GM08714 (cell line): ENCODE measurements around the gene NEK6.

Experiments used
- H3K4me3 ChIP-seq: fragments of 200-500 bp; sonication (Bioruptor generic); 2 replicates; pipeline ENCODE4 v1.5.1; 2014; ENCODE audit warnings: mild to moderate bottlenecking, low read length, inconsistent platforms
- ZNF274 ChIP-seq: IDR thresholded peaks from 2 replicates; pipeline ENCODE4 v1.6.1; 2012; ENCODE audit warnings: mild to moderate bottlenecking, low read depth, low read length

Gene NEK6

DNA sequence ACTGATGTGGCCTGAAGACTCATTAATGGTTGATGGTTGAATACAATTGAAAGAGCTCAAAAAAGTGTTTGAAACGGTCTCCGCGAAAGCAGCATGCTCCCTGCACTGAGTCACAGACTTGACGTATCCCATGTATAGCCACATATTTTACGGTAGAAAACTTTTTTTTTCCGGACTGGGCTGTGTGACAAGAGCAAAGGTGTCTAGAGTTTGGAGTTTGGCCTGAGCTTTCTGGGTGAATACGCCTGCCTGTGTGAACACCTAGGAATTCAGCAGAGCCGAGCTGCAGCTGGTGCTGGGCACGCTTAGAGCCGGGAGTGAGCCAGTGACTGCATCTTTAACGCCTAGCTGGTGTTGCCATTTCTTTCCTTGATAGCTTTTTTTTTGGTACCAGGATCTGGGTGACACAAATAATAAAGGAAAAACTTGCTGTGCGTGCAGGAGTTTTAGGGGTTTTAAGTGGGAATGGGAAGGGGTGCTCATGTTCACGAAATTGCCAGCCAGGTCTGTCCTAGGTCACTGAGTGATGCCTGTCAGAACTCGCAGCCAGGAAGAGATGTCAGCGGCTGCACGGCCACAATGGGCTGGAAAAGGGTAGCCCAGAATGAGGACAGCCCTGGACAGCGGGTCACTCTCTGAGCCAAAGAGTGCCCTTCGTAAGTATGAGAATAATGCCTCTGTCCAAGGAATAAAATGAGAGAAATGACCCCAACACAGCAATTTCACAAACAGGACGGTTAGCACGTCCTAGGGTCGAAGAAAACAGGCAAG, 105.8 kb downstream of the NEK6 start:
- TF ChIP-seq ZNF274 = no peak
- no peak overlapping the region for H3K4me3 ChIP-seq

DNA sequence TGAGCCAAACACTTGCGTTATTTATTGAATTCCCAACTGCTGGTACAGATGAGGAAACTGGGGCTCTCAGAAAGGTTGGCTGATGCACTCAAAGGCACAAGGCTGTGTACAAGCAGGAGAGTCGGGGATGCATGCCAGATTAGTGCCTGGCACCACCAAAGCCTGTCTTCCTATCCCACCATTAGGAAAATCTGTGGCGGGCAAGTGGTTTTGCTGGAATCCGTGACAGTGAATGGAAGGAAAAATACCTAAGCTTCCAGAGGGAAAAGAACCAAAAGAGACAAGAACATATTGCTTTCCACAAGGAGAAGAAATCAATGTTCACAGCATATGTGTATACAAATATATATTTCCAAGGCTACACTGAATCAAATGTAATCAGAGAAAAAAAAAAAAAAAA, 106.4 kb downstream of the NEK6 start:
- no peak overlapping the region for H3K4me3 ChIP-seq
- TF ChIP-seq ZNF274 = no peak

DNA sequence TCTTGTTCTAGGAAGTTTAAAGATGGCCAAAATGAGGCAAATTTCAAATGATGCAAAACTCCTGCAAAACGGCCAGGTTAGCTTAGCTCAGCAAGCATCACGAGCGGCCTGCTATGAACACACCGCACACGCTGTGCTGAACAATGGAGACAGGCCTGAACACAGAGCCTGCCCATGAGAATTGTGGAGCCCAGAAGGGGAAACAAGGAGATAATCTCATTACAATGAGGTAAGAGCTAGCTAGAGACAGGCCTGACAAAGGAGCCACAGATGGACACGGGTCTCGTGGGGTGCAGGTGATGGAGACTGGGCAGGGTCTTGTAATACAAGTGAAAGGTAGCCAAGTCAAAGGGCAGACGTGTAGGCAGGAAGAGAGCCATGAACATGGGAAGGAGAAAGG, 107.3 kb downstream of the NEK6 start:
- no peak overlapping the region for H3K4me3 ChIP-seq
- TF ChIP-seq ZNF274 = no peak

DNA sequence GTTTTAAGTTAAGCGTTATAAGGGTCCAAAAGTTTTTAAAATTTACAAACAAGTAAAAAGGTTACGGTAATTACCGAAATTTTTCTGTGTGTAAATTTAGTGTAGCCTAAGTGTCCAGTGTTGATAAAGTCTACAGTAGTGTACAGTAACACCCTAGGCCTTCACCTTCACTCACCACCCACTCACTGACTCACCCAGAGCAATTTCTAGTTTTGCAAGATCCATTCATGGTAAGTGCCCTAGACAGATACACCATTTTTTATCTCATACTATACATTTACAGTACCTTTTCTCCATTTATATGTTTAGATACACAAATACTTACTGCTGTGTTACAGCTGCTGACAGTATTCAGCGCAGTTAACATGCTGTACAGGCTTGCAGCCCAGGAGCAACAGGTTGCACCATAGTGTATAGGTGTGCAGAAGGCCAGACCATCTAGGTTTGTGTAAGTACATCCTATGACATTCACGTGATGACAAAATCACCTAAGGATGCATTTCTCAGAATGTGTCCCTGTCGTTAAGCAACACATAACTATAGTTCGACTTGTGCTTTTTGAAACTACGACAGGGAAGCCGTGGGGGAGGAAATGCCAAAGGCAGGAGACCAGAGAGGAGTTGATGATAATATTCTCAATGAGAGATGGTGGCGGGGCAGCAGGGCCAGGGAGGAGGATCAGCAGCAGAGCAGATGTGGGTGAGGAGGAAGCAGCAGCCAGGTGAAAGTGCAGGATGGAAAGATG, 108.9 kb downstream of the NEK6 start:
- no peak overlapping the region for H3K4me3 ChIP-seq
- TF ChIP-seq ZNF274 = no peak

DNA sequence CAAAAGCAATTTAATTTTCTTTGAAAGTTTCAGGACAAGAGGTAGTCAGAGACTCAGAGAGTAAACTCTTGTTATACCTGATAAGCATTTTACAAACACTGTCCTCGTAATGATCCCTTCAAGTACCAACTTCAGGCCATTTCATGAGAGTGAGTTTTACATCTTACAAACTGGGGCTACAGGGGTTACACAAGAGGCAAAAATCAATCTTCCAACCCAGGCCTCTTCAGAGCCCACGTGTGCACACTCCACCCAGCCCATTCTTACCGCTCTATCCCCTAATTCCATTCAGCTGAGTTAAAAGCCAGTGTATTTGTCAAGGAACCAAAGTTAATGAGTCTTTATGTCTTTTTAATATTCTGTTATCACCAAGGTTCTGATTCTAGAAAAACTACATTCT, 110.9 kb downstream of the NEK6 start:
- no peak for TF ChIP-seq ZNF274
- no peak overlapping the region for H3K4me3 ChIP-seq

DNA sequence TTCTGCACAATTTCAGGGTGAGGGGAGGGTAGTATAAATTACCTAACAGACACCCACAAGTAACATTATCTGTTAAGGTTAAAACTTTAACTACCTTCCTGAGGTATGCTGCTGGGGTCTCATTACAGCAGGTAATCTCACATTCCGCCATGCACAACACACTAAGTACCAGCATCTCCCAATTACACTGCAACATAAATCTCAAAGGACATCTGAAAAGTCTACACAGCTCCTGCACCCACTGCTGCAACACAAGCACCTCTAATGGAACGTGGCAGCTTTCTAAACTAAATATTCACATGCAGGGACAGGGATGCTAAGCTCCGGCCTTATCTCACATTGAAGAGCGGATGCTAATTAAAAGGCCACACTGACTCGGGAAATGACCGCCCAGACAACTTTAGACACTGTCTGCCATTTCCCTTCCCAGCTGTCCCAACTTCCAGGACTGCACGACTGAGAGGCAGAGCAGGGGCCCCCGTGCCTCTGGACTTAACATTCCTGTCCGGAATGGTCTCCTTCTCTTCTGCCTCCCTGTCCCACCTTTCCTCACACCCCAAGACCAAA, 111.6 kb downstream of the NEK6 start:
- no peak for TF ChIP-seq ZNF274
- H3K4me3 ChIP-seq = no peak overlapping the region

DNA sequence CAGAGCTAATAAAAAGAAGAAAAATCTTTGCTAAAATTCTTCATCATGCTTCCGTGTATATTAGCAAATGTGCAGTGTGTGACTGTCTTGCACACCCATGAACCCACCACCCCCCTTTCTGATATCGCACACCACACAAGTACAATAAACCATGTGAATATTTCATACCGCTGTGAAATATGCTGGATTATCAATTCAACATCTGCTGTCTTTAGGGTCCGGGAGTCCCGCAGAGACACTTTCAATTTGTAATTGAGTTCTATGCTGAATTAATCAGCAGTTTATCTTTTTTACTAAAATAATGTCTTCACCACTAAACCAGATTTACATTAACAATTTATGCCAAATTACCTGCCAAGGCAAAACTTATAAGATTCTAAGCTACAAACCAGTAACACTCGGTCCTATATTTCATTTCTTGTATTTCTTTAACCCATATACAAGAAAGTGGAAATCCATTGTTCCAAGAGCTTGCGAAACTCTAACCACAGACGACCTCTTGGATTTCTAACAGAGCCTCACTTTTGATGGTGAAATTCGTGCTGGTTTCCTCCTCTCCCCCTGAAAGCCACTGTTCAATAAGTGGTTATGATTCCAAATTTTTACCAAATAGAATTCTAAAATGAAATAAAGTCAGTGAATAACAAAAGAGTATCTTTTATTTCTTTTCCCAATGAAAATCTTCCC, 113.3 kb downstream of the NEK6 start:
- TF ChIP-seq ZNF274 = no peak
- H3K4me3 ChIP-seq = no peak overlapping the region

DNA sequence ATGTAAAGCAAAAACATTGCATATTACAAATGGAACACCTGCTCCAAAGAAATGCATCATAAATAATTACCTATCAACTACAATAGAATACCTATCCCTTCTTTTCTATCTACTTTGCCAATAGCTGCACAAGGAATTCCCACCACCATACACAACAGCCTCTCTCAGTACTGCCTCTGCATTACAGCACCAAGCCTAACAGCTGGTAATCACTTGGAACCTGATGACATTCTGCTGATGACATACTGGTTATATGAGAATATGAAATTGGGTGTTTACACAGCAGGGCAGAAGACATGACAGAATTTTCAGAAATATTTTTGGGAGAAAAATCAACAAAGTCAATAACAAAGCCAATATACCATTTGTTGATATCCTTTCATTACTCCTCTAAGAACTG, 114.3 kb downstream of the NEK6 start:
- TF ChIP-seq ZNF274 = no peak
- H3K4me3 ChIP-seq = no peak overlapping the region

DNA sequence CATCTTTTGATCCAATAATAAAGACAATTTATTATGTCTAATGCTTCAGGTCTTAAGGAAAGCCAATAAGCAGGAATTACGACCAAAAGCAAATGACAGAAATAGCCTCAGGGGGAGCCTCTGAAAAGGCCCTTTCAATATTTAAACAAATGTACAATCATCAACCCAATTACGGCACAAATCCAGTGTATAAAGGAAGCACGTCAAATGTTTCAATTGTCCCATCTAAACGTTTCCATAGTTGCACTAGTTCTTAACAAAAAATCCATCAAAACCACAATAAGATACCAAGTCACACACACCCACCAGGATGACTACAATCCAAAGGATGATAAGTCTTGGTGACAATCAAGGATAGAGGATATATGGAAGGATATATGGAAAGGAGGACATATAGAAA, 115.6 kb downstream of the NEK6 start:
- TF ChIP-seq ZNF274 = no peak
- no peak overlapping the region for H3K4me3 ChIP-seq

DNA sequence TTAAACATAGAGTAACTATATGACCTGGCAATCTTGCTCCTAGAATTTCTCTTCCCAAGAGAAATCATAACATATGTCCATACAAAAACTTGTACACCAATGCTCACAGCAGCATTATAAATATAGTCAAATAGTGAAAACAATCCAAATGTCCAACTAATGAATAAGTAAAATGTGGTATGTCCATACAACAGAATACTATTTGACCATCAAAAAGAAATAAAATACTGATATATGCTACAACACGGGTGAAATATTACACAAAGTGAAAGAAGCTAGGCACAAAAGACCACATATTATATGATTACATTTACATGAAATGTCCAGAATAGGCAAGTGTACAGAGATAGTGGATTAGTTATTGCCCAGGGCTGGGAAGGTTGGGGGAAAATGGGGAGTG, 116.1 kb downstream of the NEK6 start:
- H3K4me3 ChIP-seq = no peak overlapping the region
- TF ChIP-seq ZNF274 = no peak

DNA sequence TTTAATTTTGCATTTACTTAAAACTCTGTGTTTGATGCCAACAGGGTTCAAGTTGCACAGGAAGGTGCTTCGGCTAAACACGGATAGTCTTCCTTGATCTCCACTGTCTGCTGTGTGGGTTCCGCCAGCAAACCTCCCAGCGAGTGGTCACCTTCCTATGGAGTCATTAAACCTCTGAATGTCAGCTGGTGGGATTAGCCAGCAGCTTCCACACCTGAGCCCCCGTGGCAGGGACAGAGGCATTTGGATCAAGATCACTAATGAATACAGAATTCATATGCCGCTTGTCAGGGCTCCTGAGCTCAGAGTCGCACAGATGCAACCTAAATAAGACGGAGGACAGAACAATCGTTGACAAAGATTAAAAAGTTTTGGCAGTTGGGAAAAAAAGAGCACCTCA, 118.0 kb downstream of the NEK6 start:
- TF ChIP-seq ZNF274 = no peak
- H3K4me3 ChIP-seq = no peak overlapping the region

DNA sequence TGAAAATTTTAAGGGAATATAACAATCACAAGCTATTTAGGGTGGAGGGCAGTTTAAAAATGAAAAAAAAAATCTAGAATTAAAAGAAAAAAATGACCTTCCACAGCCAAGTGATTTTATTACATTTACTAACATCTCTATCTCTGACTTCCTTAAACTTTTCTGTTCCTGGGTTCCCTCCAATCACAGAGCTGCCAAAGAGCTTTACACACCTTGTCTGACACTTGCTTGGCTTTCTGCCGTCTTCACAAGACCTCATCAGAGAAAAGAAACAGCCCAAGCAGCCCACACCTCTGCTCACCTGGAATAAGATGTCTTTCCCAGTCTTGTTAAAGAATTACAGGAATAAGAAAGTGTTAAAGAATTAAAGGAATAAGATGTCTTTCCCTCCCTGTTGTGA, 118.6 kb downstream of the NEK6 start:
- no peak for TF ChIP-seq ZNF274
- no peak overlapping the region for H3K4me3 ChIP-seq

DNA sequence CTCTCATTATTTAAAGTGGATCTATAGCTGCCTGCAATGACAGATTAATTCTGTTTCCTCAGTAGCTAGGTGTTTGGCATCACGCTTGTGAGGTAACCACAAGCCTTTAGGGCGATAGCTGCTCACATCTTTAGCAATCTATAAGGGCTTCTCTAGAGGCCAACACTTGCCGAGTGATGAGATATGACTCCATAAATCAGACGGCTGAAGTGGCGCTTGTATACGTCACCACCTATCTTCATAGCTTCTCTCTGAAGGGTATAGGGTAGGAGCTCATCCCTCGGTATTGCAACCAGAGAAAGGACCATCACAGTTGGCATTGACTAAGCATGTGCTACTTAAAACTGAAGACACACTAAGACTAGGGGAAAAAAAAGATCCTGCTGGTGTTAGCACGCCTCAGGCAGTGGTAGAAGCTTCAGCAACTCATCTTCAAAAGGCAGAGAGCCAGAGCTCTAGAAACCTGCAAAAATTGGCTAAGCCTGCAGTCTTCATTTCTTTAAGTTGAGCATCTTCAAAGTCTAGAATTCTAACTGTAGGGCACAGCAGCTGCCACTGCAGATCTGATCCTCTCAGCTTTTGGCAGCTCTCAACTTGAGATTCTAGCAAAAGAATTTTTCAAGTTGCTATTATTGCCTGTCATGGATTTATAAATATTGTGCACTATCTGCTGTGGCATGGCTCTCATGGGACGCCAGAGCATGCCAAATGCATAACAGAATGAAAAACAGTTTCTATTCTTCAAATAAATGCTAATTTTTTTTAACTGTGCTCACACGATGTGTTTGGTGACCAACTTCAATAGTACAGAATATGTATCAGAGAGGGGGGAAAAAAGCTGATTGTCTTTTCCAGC, 120.0 kb downstream of the NEK6 start:
- no peak for TF ChIP-seq ZNF274
- no peak overlapping the region for H3K4me3 ChIP-seq
